Measurements from ENCODE around the gene GTF2A1.

Gene GTF2A1

GRCh38 chr14:81170104-81170828 is 50.5 kb downstream of the GTF2A1 start:
- H3K27ac ChIP-seq (ENCODE audit: low read depth, low read length) = peak overlapping the region; percentile 97
- H3K4me3 ChIP-seq (ENCODE audit: low read length) = peak overlapping the region; percentile 70
- peak overlapping the region; percentile 74 for H3K9ac ChIP-seq (ENCODE audit: low read length)
- H3K36me3 ChIP-seq (ENCODE audit: control insufficient read depth, insufficient read depth, low read length) = no peaks in the 10 kb centered on the region
- H3K27me3 ChIP-seq (ENCODE audit: control insufficient read depth, insufficient read depth, low read length) = no peaks in the 10 kb centered on the region
- H3K4me1 ChIP-seq (ENCODE audit: control insufficient read depth, insufficient read depth, low read length) = peaks cover 2% of the 10 kb centered on the region

- Histone ChIP-seq H3K4me3 (ENCODE audit: low read length) (peak overlapping the region; percentile 70), H3K36me3 (ENCODE audit: control insufficient read depth, insufficient read depth, low read length) (no peaks in the 10 kb centered on the region), H3K27ac (ENCODE audit: low read depth, low read length) (peak overlapping the region; percentile 97), H3K4me1 (ENCODE audit: control insufficient read depth, insufficient read depth, low read length) (peaks cover 2% of the 10 kb centered on the region), H3K27me3 (ENCODE audit: control insufficient read depth, insufficient read depth, low read length) (no peaks in the 10 kb centered on the region), H3K9ac (ENCODE audit: low read length) (peak overlapping the region; percentile 35)
Observed at GRCh38 chr14:81169711-81170103, 51.1 kb downstream of the GTF2A1 start.

DNA sequence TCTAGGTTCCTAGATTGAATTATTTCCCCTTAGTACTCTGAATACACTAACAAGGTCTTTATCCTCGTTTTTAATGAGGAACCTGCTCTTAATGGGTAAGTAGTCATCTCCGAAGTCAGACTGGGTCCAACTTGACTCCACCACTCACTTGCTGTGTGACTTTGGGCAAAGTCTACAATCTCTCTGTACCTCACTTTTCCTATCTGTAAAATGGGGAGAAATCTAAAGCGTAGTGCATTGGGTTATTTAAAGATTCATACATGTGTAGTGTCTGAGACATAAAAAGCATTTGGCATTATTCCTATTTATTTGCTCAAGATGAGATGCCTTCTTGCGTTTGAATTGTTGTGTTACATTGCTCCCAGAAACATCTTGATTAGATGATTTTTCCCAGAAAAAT is 51.5 kb downstream of the GTF2A1 start:
- Histone ChIP-seq H3K9ac (ENCODE audit: low read length) (no peak overlapping the region), H3K27ac (ENCODE audit: low read depth, low read length) (peak overlapping the region; percentile 97), H3K36me3 (ENCODE audit: control insufficient read depth, insufficient read depth, low read length) (no peaks in the 10 kb centered on the region), H3K4me3 (ENCODE audit: low read length) (peak overlapping the region; percentile 70), H3K27me3 (ENCODE audit: control insufficient read depth, insufficient read depth, low read length) (no peaks in the 10 kb centered on the region), H3K4me1 (ENCODE audit: control insufficient read depth, insufficient read depth, low read length) (peaks cover 2% of the 10 kb centered on the region)

GRCh38 chr14:81166121-81166520 is 54.6 kb downstream of the GTF2A1 start:
- Histone ChIP-seq H3K27ac (ENCODE audit: low read depth, low read length) (no peak overlapping the region), H3K36me3 (ENCODE audit: control insufficient read depth, insufficient read depth, low read length) (no peaks in the 10 kb centered on the region), H3K27me3 (ENCODE audit: control insufficient read depth, insufficient read depth, low read length) (no peaks in the 10 kb centered on the region), H3K9ac (ENCODE audit: low read length) (no peak overlapping the region), H3K4me3 (ENCODE audit: low read length) (no peak overlapping the region), H3K4me1 (ENCODE audit: control insufficient read depth, insufficient read depth, low read length) (peaks cover 2% of the 10 kb centered on the region)

- H3K36me3 ChIP-seq (ENCODE audit: control insufficient read depth, insufficient read depth, low read length) = no peaks in the 10 kb centered on the region
- H3K4me1 ChIP-seq (ENCODE audit: control insufficient read depth, insufficient read depth, low read length) = no peaks in the 10 kb centered on the region
- no peaks in the 10 kb centered on the region for H3K27me3 ChIP-seq (ENCODE audit: control insufficient read depth, insufficient read depth, low read length)
- H3K9ac ChIP-seq (ENCODE audit: low read length) = no peak overlapping the region
- no peak overlapping the region for H3K27ac ChIP-seq (ENCODE audit: low read depth, low read length)
- no peak overlapping the region for H3K4me3 ChIP-seq (ENCODE audit: low read length)
Observed at GRCh38 chr14:81165188-81165587, 55.6 kb downstream of the GTF2A1 start.

DNA sequence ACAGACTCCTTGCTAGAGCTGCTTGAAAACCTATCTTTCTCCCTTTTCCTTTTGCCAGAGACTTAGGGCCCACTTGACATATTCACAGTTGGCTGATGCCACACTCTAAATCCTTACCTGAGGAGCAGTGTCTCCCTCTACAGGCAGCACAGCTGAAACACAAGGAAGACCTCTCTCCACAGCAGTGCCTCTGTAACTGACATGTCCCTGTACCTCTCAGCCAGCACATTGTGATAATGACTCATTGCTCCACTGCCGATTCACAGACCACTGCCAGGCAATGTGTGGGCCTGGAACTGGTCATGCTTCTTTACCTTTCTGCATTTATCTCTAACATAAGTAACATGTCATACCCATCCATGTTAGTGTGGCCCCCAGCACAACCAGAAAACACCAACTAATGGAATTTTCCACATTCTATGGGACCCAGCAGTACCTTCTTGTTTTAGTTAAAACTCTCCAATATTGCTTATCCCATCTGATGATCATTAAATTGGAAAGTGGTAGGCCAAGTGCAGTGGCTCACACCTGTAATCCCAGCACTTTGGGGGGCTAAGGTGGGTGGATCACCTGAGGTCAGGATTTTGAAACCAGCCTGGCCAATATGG is 56.5 kb downstream of the GTF2A1 start:
- Histone ChIP-seq H3K27me3 (ENCODE audit: control insufficient read depth, insufficient read depth, low read length) (no peaks in the 10 kb centered on the region), H3K4me1 (ENCODE audit: control insufficient read depth, insufficient read depth, low read length) (no peaks in the 10 kb centered on the region), H3K4me3 (ENCODE audit: low read length) (no peak overlapping the region), H3K36me3 (ENCODE audit: control insufficient read depth, insufficient read depth, low read length) (no peaks in the 10 kb centered on the region), H3K27ac (ENCODE audit: low read depth, low read length) (no peak overlapping the region), H3K9ac (ENCODE audit: low read length) (no peak overlapping the region)

GRCh38 chr14:81162941-81163340 is 57.8 kb downstream of the GTF2A1 start:
- H3K36me3 ChIP-seq (ENCODE audit: control insufficient read depth, insufficient read depth, low read length) = no peaks in the 10 kb centered on the region
- H3K27me3 ChIP-seq (ENCODE audit: control insufficient read depth, insufficient read depth, low read length) = no peaks in the 10 kb centered on the region
- H3K27ac ChIP-seq (ENCODE audit: low read depth, low read length) = no peak overlapping the region
- no peaks in the 10 kb centered on the region for H3K4me1 ChIP-seq (ENCODE audit: control insufficient read depth, insufficient read depth, low read length)
- no peak overlapping the region for H3K9ac ChIP-seq (ENCODE audit: low read length)
- H3K4me3 ChIP-seq (ENCODE audit: low read length) = no peak overlapping the region

DNA sequence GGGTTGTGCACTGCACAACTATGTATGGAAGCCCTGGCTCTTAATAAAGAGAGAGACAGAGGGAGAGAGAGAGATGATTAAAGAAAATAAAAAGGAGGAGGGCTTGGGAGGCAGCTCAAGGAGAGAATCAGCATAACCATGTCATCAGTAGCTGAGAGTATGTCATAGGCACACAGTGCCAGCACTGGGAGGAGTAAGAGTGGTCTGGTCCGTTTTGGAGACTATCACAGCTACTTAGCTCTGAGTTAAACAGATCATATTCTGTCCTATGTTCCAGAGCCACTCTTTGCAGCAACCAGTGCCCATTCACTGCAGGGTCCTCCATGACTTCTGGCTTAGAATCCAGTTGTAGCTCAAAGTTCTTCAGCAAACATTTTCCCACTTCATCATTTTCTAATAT is 59.0 kb downstream of the GTF2A1 start:
- no peaks in the 10 kb centered on the region for H3K27me3 ChIP-seq (ENCODE audit: control insufficient read depth, insufficient read depth, low read length)
- H3K4me1 ChIP-seq (ENCODE audit: control insufficient read depth, insufficient read depth, low read length) = no peaks in the 10 kb centered on the region
- H3K9ac ChIP-seq (ENCODE audit: low read length) = no peak overlapping the region
- H3K27ac ChIP-seq (ENCODE audit: low read depth, low read length) = no peak overlapping the region
- no peaks in the 10 kb centered on the region for H3K36me3 ChIP-seq (ENCODE audit: control insufficient read depth, insufficient read depth, low read length)
- H3K4me3 ChIP-seq (ENCODE audit: low read length) = no peak overlapping the region

DNA sequence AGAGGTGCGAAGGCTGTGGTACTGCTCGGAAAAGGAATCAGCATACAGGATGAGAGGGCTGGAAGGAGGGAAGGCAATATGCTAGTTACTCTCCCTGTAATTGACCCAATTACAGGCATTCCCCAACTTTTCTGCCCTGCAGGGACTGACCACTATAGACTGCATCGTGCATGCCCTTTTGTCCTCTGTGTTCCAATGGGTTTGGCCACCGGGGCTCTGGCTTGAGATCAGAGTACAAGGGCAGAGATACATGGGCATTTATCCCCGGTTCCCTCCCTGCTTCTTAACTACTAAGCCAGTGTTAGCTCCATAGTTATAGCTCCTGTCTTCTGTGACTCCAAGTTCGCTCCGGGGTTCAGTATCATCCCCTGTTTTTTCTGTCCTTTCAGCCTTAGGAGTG is 59.7 kb downstream of the GTF2A1 start:
- Histone ChIP-seq H3K4me1 (ENCODE audit: control insufficient read depth, insufficient read depth, low read length) (no peaks in the 10 kb centered on the region), H3K27me3 (ENCODE audit: control insufficient read depth, insufficient read depth, low read length) (no peaks in the 10 kb centered on the region), H3K36me3 (ENCODE audit: control insufficient read depth, insufficient read depth, low read length) (no peaks in the 10 kb centered on the region), H3K27ac (ENCODE audit: low read depth, low read length) (no peak overlapping the region), H3K9ac (ENCODE audit: low read length) (no peak overlapping the region), H3K4me3 (ENCODE audit: low read length) (no peak overlapping the region)

- no peak overlapping the region for H3K9ac ChIP-seq (ENCODE audit: low read length)
- H3K4me3 ChIP-seq (ENCODE audit: low read length) = no peak overlapping the region
- no peaks in the 10 kb centered on the region for H3K36me3 ChIP-seq (ENCODE audit: control insufficient read depth, insufficient read depth, low read length)
- no peaks in the 10 kb centered on the region for H3K27me3 ChIP-seq (ENCODE audit: control insufficient read depth, insufficient read depth, low read length)
- no peak overlapping the region for H3K27ac ChIP-seq (ENCODE audit: low read depth, low read length)
- H3K4me1 ChIP-seq (ENCODE audit: control insufficient read depth, insufficient read depth, low read length) = no peaks in the 10 kb centered on the region
Observed at GRCh38 chr14:81157431-81157830, 63.3 kb downstream of the GTF2A1 start.

DNA sequence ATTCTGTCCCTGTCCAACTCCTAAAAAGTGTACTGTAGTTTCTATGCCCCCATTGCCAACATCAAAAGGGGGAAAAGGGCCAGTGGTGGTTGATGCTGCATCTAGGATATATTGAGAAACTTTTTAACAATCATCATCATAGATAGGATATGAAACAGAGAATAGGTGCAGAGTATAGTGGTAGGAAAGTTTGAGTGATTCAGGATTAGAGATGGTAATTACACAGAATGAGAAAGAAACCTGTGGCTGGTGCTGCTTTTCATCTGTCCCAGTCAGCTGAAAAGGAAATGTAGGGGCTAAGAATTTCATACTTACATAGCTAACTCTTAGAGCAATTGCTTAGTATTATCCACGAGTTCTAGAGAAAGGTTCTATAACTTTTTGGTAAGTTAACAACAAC is 67.6 kb downstream of the GTF2A1 start:
- no peak overlapping the region for H3K27ac ChIP-seq (ENCODE audit: low read depth, low read length)
- H3K4me3 ChIP-seq (ENCODE audit: low read length) = no peak overlapping the region
- H3K36me3 ChIP-seq (ENCODE audit: control insufficient read depth, insufficient read depth, low read length) = no peaks in the 10 kb centered on the region
- H3K27me3 ChIP-seq (ENCODE audit: control insufficient read depth, insufficient read depth, low read length) = no peaks in the 10 kb centered on the region
- H3K9ac ChIP-seq (ENCODE audit: low read length) = no peak overlapping the region
- H3K4me1 ChIP-seq (ENCODE audit: control insufficient read depth, insufficient read depth, low read length) = no peaks in the 10 kb centered on the region

- Histone ChIP-seq H3K27ac (ENCODE audit: low read depth, low read length) (no peak overlapping the region), H3K27me3 (ENCODE audit: control insufficient read depth, insufficient read depth, low read length) (no peaks in the 10 kb centered on the region), H3K36me3 (ENCODE audit: control insufficient read depth, insufficient read depth, low read length) (no peaks in the 10 kb centered on the region), H3K9ac (ENCODE audit: low read length) (no peak overlapping the region), H3K4me3 (ENCODE audit: low read length) (no peak overlapping the region), H3K4me1 (ENCODE audit: control insufficient read depth, insufficient read depth, low read length) (no peaks in the 10 kb centered on the region)
Observed at GRCh38 chr14:81148635-81149034, 72.1 kb downstream of the GTF2A1 start.
